ENCODE data around the gene SLC25A6.

DNA sequence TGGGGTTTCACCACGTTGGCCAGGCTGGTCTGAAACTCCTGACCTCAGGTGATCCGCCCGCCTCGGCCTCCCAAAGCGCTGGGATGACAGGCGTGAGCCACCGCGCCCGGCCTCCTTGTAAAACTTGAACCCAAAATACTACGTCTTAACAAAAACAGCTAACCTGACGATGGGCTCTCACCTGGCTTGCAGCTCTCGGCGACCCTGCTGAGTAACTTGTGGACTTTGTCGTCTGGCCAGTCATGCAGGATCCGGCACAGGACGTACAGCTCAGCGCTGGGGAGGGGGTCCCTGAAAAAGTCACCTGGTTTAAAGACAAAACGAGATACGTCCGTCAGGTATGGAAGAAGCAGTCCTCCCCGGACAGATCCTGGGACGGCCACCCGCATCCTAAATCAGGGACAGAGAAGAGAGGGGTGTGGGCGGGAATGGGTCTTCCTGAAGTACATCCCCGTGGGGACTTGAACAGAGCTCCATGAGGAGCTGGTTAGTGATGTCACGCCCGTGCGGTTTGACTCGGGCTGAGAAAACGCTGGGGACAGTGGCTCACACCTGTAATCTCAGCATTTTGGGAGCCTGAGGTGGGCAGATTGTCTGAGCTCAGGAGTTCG is 20.7 kb upstream of the SLC25A6 start:
- TF ChIP-seq, protein P1, sequence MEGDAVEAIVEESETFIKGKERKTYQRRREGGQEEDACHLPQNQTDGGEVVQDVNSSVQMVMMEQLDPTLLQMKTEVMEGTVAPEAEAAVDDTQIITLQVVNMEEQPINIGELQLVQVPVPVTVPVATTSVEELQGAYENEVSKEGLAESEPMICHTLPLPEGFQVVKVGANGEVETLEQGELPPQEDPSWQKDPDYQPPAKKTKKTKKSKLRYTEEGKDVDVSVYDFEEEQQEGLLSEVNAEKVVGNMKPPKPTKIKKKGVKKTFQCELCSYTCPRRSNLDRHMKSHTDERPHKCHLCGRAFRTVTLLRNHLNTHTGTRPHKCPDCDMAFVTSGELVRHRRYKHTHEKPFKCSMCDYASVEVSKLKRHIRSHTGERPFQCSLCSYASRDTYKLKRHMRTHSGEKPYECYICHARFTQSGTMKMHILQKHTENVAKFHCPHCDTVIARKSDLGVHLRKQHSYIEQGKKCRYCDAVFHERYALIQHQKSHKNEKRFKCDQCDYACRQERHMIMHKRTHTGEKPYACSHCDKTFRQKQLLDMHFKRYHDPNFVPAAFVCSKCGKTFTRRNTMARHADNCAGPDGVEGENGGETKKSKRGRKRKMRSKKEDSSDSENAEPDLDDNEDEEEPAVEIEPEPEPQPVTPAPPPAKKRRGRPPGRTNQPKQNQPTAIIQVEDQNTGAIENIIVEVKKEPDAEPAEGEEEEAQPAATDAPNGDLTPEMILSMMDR (IDR thresholded peaks at IDR 0.05): no peak
- TF ChIP-seq POLR2A (IDR thresholded peaks at IDR 0.05): no peak

Data from tibial nerve (tissue), 3 donors.